OCI-LY1 (cell line): ENCODE results near the gene COL23A1.

Experiments used
- EZH2 ChIP-seq: fragments of 200-600 bp; sonication (generic), shearing (Covaris generic); IDR thresholded peaks from 2 replicates; pipeline ENCODE4 v1.8.0; 2017; ENCODE audit warnings: borderline replicate concordance, mixed run types, mild to moderate bottlenecking, antibody characterized with exemption, low read length, moderate library complexity, mixed read lengths
- TF ChIP-seq, protein P1 (sequence below): fragments of 200-600 bp; sonication (generic), shearing (Covaris generic); IDR thresholded peaks from 2 replicates; pipeline ENCODE4 v1.5.1; 2017; ENCODE audit warnings: mild to moderate bottlenecking, antibody characterized with exemption, low read length, moderate library complexity, mixed read lengths

DNA sequence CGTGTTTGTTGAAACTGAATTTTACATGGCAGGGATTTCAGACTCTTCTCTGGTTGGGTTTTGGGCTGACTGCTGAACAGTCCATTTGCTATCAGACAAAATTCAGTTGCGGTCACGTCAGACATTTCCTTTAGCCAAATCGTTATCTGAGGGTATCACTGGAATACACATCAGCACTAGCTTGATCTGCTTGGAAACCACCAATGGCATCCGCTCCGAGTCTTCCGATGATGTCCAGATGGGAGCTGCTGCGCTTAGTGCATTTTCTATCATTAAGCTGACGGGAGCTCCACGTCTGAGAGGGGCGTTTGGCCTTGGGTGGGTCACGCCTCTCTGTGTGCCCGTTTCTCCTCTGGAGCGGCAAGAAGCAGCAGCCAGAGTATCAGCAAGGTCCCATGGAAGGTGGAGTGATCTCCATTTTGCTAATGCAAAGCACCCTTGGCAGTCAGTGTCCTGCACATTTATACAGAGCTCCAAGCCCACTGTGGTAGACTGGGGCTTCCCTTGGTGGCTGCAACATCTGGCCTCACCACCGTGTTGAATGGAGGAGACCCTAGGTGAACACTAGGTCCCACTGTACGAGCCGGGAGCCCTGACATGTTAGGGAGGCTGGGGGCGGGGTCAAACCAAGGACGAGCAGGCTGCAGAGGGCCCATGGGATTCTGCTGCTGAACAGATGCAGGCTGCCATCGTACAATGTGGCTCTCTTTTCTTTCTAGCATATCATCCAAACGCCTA, 223.0 kb downstream of the COL23A1 start:
- TF ChIP-seq, protein P1, sequence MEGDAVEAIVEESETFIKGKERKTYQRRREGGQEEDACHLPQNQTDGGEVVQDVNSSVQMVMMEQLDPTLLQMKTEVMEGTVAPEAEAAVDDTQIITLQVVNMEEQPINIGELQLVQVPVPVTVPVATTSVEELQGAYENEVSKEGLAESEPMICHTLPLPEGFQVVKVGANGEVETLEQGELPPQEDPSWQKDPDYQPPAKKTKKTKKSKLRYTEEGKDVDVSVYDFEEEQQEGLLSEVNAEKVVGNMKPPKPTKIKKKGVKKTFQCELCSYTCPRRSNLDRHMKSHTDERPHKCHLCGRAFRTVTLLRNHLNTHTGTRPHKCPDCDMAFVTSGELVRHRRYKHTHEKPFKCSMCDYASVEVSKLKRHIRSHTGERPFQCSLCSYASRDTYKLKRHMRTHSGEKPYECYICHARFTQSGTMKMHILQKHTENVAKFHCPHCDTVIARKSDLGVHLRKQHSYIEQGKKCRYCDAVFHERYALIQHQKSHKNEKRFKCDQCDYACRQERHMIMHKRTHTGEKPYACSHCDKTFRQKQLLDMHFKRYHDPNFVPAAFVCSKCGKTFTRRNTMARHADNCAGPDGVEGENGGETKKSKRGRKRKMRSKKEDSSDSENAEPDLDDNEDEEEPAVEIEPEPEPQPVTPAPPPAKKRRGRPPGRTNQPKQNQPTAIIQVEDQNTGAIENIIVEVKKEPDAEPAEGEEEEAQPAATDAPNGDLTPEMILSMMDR, result no peak
- TF ChIP-seq EZH2, result no peak
